ENCODE results near the gene SRSF2.

- TF ChIP-seq CTCF (IDR thresholded peaks at IDR 0.05) (no peak), POLR2AphosphoS5 (IDR thresholded peaks at IDR 0.05) (peak; percentile 57), POLR2A (IDR thresholded peaks at IDR 0.05) (no peak), EP300 (IDR thresholded peaks at IDR 0.05) (no peak)
These were observed 26.1 kb downstream of the SRSF2 start, which contains the start of gene MXRA7 for GRCh38 chr17:76710863-76711611.
